ENCODE data around the gene MCMBP.

DNA sequence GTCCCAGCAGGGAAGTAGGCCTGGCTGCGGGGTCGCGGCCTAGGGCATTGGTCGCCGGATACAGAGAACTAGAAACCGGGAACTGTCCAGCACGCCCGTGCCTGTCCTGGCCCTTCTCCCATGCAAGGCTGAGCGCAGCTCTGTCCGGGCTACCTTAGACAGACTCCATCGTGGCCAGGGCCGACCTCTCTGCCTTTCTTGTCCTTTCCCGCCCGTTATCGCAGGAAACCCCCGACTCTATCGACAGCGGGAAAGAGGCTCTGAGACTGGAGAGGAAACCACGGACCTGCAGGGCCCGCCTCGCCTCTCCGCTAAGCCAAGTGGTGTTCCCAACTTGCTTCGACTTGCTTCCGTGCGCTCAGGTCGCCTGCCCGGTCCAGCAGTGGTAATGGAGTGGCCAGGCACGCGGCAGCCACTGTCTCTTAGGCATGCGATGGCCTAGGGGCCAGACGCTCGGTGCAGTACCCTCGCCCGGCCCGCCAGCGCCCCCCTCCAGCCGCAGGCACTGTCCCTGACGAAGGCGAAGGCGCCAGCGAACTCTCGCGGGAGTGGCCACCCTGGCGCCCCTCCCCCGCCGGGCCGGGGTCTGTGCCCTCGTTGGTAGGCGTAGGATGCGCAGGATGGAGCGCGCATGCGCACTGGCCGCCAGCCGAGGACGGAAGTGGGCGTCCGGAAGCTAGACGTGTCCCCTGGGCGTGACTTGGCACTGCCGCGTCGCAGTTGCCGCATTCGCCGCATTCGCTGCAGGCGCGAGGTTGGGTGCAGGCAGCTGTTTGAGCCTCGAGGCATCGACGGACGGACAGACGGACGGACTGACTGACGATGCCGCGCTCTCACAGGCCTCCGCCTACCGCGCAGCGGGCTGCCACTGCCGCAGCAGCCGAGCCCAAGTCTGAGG, 54.4 kb downstream of the MCMBP start:
- no peak for TF ChIP-seq POLR2A (IDR thresholded peaks at IDR 0.05)
- TF ChIP-seq, protein P1, sequence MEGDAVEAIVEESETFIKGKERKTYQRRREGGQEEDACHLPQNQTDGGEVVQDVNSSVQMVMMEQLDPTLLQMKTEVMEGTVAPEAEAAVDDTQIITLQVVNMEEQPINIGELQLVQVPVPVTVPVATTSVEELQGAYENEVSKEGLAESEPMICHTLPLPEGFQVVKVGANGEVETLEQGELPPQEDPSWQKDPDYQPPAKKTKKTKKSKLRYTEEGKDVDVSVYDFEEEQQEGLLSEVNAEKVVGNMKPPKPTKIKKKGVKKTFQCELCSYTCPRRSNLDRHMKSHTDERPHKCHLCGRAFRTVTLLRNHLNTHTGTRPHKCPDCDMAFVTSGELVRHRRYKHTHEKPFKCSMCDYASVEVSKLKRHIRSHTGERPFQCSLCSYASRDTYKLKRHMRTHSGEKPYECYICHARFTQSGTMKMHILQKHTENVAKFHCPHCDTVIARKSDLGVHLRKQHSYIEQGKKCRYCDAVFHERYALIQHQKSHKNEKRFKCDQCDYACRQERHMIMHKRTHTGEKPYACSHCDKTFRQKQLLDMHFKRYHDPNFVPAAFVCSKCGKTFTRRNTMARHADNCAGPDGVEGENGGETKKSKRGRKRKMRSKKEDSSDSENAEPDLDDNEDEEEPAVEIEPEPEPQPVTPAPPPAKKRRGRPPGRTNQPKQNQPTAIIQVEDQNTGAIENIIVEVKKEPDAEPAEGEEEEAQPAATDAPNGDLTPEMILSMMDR (IDR thresholded peaks at IDR 0.05), result peak in 1 of 3 experiments; percentile 2

Measured in testis (tissue), 2 donors.